GM21723 (cell line): ENCODE data around the gene ACBD3.

Experiments
- ATAC-seq: cut with Tn5 transposase; IDR thresholded peaks from one replicate; pipeline ENCODE4 v1.9.1; 2021; ENCODE audit warnings: mild to moderate bottlenecking, moderate library complexity; ENCODE audit not compliant: unreplicated experiment

Gene ACBD3

DNA sequence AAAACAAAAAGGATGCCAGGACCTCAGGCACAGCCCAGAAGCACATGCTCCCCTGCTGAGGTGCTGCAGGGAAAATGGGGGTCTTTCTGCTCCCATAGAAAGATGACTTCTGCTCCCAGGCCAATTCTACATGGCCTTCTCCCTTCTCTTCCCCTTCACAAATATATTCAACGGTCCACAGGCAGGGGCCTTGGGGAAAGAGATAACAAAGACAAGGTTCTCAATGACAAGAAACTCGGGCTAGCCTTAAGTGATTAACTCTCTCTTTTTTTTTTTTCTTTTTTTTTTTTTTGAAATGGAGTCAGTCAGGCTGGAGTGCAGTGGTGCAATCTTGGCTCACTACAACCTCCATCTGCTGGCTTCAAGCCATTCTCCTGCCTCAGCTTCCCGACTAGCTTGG lies 69.9 kb downstream of the ACBD3 start:
- ATAC-seq = no peak

DNA sequence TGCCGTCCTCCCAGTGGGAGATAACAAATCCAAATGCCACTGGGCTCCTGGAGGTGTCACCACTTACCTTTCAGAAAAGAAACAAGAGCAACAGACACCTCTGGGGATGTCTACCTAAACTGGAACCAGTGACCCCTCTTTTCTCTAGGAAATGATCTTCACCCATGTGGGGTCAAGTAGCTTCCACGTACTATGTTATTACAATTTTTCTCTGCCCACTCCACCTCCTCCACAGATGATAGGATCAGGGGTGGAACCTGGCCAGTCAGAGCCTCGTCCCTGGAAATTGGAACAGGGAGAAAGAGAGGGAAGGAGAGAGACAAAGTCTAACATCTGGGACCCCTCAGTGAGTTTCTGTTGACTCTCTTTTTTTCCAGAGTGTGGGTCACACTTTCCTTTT lies 73.9 kb downstream of the ACBD3 start:
- ATAC-seq = no peak

DNA sequence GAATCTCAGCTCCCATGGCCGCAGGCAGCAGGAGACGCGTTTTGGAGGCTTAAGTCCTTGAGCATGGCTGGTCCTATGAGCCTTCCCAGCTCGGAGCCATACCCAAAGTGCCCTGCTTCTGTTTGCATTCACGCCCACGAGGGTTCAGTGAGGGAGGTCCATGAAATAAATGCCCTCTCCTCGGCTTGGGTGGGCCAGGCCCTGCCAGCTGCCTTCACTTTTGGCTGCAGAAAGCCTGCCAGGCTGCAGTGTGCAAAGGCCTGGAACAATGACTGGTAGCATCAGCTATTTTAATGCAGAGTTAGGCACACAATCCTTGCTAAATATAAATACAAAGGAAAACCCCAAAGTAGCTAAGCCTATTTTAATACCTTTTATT lies 74.7 kb downstream of the ACBD3 start:
- no peak for ATAC-seq

DNA sequence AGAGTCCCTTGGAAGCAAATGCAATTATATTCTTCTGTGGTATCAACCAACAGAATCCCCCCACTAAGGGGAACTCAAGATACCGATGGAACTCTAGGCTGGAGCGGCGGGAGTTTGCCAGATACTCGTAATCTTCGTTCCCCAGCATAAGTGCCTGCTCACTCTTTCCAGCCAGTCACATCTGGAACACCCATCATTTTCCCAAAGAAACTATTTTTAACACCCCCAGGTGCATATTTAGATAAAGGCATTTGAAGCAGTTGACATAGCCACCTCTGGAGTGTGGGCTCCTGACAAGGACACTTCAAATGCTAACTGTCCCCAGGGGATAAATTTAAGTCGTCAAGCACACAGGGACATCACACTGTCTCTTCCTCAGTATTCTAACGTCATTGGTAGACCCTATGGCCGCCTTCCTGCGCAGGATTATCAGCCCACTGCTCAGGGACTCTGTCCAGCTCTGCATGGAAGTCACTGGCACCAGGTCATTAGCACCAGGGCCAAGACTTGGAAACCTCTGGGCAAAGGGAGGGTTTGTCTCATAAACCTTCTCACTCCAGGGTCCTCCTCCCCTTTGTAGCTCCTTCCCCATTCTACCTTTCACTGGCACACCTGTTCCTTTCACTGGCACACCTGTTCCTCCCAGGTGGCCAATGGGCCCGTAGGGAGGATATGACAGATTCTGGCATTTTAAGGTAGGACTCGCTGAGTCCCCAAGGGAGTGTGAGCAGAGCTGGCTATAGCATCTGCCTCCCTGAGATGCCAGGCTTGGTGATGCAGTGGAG lies 75.3 kb downstream of the ACBD3 start:
- ATAC-seq = no peak

DNA sequence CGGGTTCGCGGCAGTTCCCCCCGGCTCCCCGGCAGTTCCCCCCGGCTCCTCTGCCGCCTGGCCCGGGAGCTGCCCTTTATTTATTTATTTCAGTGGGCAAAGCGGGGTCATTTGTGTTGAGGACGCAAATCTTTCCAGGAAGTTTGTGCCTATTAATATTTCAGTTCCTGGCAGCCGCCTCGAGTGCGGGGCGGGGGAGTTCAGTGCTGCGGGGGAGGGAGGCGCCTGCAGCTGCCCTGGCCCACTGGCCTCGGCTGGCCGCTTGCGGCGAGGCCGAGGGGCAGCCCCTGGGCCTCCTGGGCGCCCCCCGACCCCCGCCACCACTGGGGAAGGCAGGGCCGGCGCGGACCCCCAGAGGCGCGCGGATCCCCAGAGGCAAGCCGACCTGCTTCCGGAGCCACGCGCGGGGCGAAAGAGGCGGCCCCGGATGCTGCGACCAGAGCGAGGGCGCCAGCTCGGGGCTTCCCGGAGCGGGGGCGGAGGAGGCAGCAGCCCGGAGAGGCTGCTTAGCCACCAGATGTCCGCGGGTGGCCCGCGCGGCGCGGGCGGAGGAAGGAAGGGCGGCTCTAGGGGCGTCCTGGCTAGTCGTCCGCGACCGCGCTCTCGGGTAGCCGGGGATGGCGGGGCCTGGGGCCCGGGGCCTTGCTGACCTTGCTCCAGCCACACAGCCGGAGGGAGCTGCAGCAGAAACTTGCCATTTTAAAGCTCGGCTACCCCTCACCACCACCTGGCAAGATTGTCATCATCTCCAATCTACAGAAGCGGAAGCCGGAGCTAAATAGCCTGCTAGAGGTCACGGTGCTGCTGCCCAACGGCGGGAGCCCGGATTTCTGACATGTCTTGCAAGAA lies 76.1 kb downstream of the ACBD3 start:
- peak; percentile 79 for ATAC-seq

DNA sequence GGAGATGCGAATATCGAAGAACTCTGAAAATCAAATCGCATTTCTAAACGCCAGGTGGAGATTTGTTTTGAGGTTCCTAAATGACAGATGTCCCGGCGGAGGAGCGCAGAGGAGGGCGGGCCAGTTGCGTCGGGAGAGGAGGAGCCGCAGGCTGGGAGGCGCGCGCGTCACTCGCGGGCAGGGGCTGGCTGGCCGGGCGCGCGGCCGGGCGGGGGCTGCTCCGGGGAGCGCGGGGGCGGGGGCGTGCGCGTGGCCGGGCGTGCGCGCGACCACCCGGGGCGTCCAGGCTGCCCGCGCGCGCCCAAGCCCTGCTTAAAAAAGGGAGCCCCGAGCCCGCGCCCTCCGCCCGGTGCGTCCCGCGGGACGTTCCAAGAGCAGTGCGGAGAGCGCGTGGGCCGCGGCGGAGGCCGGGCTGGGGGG lies 76.7 kb downstream of the ACBD3 start:
- ATAC-seq = peak; percentile 75

DNA sequence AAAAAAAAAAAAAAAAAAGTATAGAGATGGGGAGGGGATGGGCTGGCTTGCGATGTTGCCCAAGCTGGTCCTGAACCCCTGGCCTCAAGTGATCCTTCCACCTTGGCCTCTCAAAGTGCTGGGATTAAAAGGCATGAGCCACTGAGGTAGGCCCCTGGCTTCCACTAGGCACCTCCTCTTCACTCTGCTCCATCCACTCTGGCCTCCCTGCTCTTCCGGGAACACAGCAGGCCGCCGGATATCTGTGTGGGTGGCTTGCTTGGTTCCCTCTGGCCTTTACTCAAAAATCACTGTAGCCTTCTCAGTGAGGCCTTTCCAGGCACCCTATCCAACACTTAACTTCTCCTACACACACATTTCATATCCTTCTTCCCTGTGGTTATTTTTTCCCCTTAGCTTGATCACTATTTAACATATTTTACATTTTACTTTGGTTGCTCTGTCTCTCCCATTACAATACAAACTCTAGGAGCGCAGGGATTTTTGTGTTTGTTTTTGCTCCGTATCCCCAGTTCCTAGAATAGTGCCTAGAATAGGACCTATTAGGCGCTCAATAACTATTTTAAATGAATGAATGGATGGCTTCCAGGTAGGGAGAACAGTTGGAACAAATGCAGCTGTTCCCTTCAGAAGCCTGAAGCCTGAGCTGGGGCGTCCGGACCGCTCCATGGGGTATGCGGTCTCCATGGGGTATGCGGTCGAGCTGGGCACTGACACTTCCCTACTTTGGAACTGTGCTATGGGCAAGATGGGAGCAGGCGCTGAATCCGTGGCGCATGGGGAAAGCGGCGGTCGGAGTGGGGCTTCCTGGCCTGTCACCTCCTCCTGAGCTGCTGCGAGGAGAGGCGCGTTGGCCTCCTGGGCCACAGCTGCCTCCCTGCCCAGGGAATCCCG lies 77.4 kb downstream of the ACBD3 start:
- peak; percentile 5 for ATAC-seq

DNA sequence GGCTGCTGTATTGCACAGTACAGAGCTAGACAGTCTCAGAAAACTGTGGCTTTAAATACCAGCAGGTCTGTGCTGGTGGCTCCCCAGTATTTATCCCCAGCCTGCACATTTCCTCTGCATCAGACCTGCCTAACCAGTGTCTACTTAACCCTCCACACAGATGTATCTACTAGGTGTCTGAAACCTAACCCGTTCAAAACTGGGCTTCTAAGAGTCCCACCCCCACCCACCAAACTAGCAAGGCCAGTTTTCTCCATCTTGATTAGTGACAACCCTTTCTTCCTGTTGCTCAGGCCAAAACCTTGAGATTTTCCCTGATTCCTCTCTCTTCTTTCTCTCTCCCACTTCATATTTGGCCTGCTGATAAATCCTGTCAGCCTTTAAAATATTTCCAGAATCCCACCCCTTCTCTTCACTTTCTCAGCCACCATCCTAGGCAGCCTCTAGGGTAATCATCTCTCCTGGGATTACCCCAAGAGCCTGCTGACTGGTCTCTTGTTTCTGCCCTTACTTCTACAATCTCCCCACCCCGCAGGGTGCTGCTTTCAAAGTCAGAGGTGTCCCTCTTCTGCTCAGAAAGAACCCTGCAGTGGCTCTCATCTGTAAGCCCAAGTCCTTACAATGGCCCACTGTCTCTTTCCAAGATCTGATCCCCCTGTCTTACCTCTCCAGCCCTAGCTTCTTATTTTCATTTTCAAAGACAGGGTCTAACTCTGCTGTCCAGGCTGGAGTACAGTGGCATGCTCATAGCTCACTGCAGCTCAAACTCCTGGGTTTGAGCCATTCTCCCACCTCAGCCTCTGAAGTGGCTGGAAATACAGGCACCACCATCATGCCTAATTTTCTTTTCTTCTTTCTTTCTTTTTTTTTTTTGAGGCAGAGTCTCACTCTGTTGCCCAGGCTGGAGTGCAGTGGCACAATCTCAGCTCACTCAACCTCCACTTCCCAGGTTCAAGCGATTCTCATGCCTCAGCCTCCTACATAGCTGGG lies 78.8 kb downstream of the ACBD3 start:
- ATAC-seq = no peak

DNA sequence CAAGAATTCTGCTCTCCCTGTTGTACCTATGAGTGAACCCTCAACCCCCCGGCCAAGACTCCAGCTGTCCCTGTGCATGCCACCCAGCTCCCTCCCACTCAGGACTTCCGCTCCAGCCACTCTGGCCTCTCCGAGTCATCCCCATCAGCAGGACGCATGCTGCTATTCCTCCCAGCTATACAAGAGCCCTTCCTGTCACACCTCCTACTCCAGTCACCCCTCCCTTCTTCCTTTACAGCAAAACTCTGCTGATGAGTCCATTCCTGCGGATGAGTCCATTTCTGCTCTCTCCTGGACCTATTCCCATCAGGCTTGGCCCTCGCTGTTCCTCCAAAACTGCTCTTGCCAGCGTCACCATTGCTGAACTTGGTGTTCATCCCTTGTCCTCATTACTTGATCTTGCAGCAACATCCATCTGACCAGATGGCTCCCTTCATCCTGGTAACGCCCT lies 81.8 kb downstream of the ACBD3 start:
- no peak for ATAC-seq

DNA sequence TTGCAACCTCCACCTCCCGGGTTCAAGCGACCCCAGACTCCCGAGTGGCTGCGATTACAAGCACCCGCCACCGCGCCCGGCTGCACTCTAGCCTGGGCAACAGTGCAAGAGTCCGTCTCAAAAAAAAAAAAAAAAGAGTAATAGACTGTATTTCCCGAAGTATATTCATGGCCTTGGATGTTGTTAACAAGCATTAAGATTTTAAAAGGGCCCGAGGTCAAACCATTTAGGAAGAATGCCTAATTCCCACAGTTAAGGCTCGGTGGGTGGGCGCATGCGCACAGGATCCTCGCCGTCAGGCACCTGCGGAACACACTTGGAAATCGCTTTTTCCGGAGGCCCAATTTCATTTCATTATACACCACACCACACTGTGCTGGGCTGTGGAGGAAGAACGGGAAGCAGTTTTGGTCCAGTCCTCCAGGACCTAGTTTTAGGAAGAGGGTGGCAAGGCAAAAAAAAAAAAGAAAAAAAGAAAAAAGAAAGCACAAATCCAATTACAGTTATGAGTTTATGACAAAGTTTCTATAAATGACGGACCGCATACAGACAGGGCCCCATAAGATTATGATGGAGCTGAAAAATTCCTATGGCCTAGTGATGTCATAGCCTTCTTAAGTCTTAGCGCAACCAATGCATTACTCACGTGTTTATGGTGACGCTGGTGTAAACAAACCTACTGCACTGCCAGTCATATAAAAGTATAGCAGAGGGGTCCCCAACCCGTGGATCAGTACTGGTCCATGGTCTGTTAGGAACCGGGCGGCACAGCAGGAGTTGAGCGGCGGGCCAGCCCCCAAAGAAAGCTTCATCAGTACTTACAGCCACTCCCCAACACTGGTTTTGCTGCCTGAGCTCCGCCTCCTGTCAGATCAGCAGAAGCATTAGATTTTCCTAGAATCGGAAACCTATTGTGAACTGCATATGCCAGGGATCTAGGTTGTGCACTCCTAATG lies 85.8 kb downstream of the ACBD3 start:
- ATAC-seq = peak; percentile 49

DNA sequence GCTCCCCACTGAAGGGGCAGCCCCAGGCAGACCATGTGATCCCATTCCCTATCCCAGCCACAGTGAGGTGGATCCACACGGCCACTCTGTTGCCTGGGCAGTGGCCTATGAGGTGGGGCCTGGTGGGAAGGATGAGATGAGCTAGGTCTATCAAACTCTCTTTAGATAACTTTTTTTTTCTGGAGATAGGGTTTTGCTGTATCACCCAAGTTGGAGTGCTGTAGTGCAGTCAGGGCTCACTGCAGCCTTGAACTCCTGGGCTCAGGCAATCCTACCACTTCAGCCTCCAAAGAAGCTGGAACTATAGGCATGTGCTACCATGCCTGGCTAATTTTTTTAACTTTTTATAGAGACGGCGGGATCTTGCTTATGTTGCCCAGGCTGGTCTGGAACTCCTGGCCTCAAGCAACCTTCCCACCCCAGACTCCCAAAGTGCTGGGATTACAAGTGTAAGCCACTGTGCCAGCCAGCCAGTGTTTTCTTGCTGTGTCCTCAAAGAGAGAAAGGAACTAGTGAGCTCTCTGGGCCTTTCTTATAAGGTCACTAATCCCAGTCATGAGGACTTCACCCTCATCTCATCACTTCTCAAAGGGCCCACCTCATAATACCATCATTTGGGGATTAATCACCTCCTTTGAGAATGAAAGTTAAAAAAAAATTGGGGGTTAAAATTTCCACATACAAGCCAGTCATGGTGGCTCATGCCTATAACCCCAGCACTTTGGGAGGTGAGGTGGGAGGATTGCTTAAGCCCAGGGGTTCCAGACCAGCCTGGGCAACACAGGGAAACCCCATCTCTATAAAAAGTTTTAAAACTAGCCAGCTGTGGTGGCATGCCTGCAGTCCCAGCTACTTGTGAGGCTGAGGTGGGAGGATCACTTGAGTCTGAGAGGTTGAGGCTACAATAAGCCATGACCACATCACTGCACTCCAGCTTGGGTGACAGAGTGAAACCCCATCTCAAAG lies 87.4 kb downstream of the ACBD3 start:
- no peak for ATAC-seq

DNA sequence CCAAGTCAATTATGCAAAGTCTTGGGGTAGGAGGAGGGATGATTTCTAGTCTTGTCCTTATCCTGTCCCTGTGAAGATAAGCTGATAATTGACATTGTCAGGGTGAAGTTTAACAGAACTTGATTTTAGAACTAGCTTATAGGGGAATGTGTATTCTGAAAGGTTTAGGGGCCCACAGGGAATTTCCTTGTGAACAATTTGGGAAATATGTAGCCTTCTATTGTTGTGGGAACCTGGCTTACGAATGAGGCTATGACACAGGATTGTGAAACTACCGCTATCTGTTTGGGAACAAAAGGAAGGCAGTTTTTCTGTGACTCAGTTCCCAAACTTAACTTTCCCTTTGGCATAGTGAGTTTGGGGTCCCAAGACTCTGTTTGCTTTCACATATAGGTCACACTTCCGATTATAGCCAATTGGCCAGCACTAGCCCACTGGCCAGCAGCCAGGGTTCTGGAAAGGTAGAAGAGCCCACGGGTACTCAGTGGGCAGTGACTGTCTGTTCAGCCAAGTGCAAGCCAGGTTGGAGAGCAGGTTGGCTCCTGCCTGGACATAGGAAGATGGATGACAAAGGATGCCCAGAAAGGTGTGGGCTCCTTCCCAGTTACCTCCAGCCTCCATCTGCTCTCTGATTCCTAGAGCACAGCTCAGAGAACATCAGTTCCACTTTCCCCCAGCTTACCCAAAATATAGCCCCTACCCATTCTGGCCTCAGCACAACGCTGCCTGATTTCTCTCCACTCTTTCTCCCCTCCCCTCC lies 88.5 kb downstream of the ACBD3 start:
- no peak for ATAC-seq

DNA sequence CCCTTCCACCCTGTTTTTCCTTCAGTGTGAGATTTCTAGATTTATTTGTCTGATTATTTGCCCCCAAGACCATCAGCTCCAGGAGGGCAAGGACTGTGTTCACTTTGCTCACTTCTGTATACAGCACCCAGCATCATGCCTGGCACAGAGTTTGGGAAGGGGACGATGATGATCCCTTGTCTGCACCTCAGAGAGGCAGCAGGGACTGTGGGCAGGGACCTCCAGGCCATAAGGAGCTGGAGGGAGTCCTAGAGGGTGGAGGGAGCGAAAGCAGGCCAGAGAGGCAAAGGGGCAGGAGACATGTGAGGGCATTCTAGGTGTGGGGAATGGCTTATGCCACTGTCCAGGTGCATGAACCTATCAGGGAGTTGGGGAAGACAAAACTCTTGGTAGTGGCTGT lies 91.3 kb downstream of the ACBD3 start:
- ATAC-seq = no peak
